IPS DF 6.9 (cell line): ENCODE measurements around the gene G6PC3.

Experiments used
- DNase-seq: peaks from one replicate; pipeline ENCODE4 v3.0.0-alpha.2; 2013; ENCODE audit warnings: low read depth, low spot score
- H3K27ac ChIP-seq: one replicate; pipeline ENCODE4 v1.5.1; 2013; ENCODE audit warnings: low read length, control low read depth
- H3K27me3 ChIP-seq: 2 replicates; pipeline ENCODE4 v1.6.1; 2013; ENCODE audit warnings: mild to moderate bottlenecking, low read length; ENCODE audit not compliant: control insufficient read depth, insufficient read depth
- H3K36me3 ChIP-seq: 2 replicates; pipeline ENCODE4 v1.6.1; 2013; ENCODE audit warnings: low read length; ENCODE audit not compliant: control insufficient read depth, insufficient read depth
- H3K4me1 ChIP-seq: 2 replicates; pipeline ENCODE4 v1.6.1; 2013; ENCODE audit warnings: low read length; ENCODE audit not compliant: control insufficient read depth, insufficient read depth
- H3K4me3 ChIP-seq: 2 replicates; pipeline ENCODE4 v1.5.1; 2013; ENCODE audit warnings: mild to moderate bottlenecking, low read length
- H3K9me3 ChIP-seq: 2 replicates; pipeline ENCODE4 v1.6.1; 2013; ENCODE audit warnings: low read length, inconsistent platforms; ENCODE audit not compliant: control insufficient read depth, insufficient read depth
- WGBS: extraction: QIAGEN DNeasy Blood & Tissue Kit; methylation state at CpG from one replicate; pipeline ENCODE4 v1.1.7; 2013; ENCODE audit warnings: mixed read lengths, missing lambda C conversion rate; ENCODE audit not compliant: insufficient read length, insufficient coverage; 5-methylcytosine and 5-hydroxymethylcytosine counted together

G6PC3 gene

GRCh38 chr17:44123356-44124117 lies 53.0 kb downstream of the G6PC3 start, which contains the start of gene HDAC5:
HDAC5 (minus strand) TSS chr17:44123641; CDS start chr17:44117515, 6,126 bp downstream.
- H3K36me3 ChIP-seq = no peaks in the 10 kb centered on the region

GRCh38 chr17:44124118-44124438 lies 53.5 kb downstream of the G6PC3 start:
- peaks cover 11% of the 10 kb centered on the region for H3K4me1 ChIP-seq
- H3K9me3 ChIP-seq = no peaks in the 10 kb centered on the region
- no peaks in the 10 kb centered on the region for H3K27me3 ChIP-seq
- no CpG with 5 or more reads among the region's 8 CpGs for WGBS
- H3K4me3 ChIP-seq = peak overlapping the region; percentile 81; the same call in 1 of the 2 replicates
- no peak overlapping the region for H3K27ac ChIP-seq
- no peaks in the 10 kb centered on the region for H3K36me3 ChIP-seq
- DNase-seq = no peak

More at GRCh38 chr17:44123356-44124117, 53.0 kb downstream of the G6PC3 start, which contains the start of gene HDAC5:
- no CpG with 5 or more reads among the region's 78 CpGs for WGBS
- peaks cover 11% of the 10 kb centered on the region for H3K4me1 ChIP-seq
- H3K27me3 ChIP-seq = no peaks in the 10 kb centered on the region
- H3K4me3 ChIP-seq = peak within 1 kb of the TSS; percentile 81
- DNase-seq = peak; percentile 82
- no peak within 1 kb of the TSS for H3K27ac ChIP-seq
- H3K9me3 ChIP-seq = no peaks in the 10 kb centered on the region
